Measurements from ENCODE around the gene CENPT. TPM values are rescaled to one million over a fixed set of nuclear protein-coding genes. Genes with fewer than 3 reads are reported as not detected.
A peak's percentile ranks its signal among the peaks of the same experiment; 100 is the strongest.
"Not testable (repeated sequence)": the region's sequence is repeated elsewhere in the genome, so short reads cannot be mapped to it uniquely, and the experiment has no call there.

The CENPT gene
- total and polyA plus RNA-seq, 4 experiments from 2014 or later = 15.4 to 107 (median 60.4) TPM

GRCh38 chr16:67837811-67838210 lies 9.7 kb downstream of the CENPT start:
- Mint-ChIP-seq H3K27me3 (no peaks in the 10 kb centered on the region), H3K9me3 (no peaks in the 10 kb centered on the region), H3K4me1 (peaks cover 9 to 24% (median 18%) of the 10 kb centered on the region in 4 donors), H3K36me3 (peaks cover 0 to 8% of the 10 kb centered on the region in 2 donors), H3K4me3 (peak overlapping the region in 1 of 8 donors; percentile 35), H3K27ac (peak overlapping the region in 3 of 7 donors; percentile 3 to 86 (median 81))
- ChIA-PET CTCF (ENCODE audit: partially characterized antibody) (interaction anchor here (0.7 to 1.5 kb wide), 5 partner anchors 9 to 329 kb away, joined by 3 to 6 read pairs (median 5); partner anchors contain the start of gene NUTF2), POLR2A (ENCODE audit: partially characterized antibody) (interaction anchor here (0.6 to 5.6 kb wide), 2 partner anchors 7 to 272 kb away, joined by 3 to 60 read pairs; partner anchors contain the start of gene NUTF2)
- intact Hi-C loops (cut with micrococcal nuclease) = no loop called here
- Histone ChIP-seq H3K27ac (ENCODE audit: low read depth, low read length) (no peak overlapping the region), H3K9me3 (ENCODE audit: control insufficient read depth in 1 of 2, low read length in 2 of 2) (no peaks in the 10 kb centered on the region), H3K4me1 (ENCODE audit: insufficient read depth, low read length) (peaks cover 18% of the 10 kb centered on the region), H3K27me3 (ENCODE audit: insufficient read depth, low read length) (no peaks in the 10 kb centered on the region), H3K4me3 (ENCODE audit: low read length in 2 of 2) (no peak overlapping the region), H3K36me3 (ENCODE audit: insufficient read depth, low read length) (no peaks in the 10 kb centered on the region)
- no peak for DNase-seq

DNA sequence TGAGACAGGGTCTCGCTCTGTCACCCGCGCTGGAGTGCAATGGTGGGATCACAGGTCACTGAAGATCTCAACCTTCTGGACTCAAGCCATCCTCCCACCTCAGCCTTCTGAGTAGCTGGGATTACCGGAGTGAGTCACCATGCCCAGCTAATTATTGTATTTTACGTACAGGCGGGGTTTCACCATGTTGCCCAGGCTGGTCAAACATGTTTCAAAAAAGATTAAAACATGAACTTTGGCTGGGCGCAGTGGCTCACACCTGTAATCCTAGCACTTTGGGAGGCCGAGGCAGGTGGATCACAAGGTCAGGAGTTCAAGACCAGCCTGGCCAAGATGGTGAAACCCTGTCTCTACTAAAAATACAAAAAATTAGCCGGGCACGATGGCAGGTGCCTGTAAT lies 10.3 kb downstream of the CENPT start:
- H3K4me3 ChIP-seq (ENCODE audit: low read length in 2 of 2); H3K36me3 ChIP-seq (ENCODE audit: insufficient read depth, low read length); DNase-seq; H3K27me3 ChIP-seq (ENCODE audit: insufficient read depth, low read length); H3K27me3 Mint-ChIP-seq; H3K27ac Mint-ChIP-seq; H3K9me3 ChIP-seq (ENCODE audit: control insufficient read depth in 1 of 2, low read length in 2 of 2); H3K36me3 Mint-ChIP-seq; H3K4me3 Mint-ChIP-seq; intact Hi-C loops (cut with micrococcal nuclease); H3K9me3 Mint-ChIP-seq; H3K27ac ChIP-seq (ENCODE audit: low read depth, low read length): not testable (repeated sequence)
- CTCF ChIA-PET (ENCODE audit: partially characterized antibody) = interaction anchor here (0.8 to 1.5 kb wide), 3 partner anchors 9 to 92 kb away, joined by 4 to 5 read pairs (median 5); partner anchors contain the start of gene NUTF2
- POLR2A ChIA-PET (ENCODE audit: partially characterized antibody) = interaction anchor here (0.6 to 5.6 kb wide), 2 partner anchors 8 to 271 kb away, joined by 3 to 60 read pairs; partner anchors contain the start of gene NUTF2
- peaks cover 21% of the 10 kb centered on the region for H3K4me1 ChIP-seq (ENCODE audit: insufficient read depth, low read length)
- H3K4me1 Mint-ChIP-seq = peaks cover 12 to 26% (median 22%) of the 10 kb centered on the region in 4 donors

- DNase-seq = no peak
- peak overlapping the region; percentile 60 for H3K27ac ChIP-seq (ENCODE audit: low read depth, low read length)
- POLR2A ChIA-PET (ENCODE audit: partially characterized antibody) = interaction anchor here (0.6 to 5.6 kb wide), 12 partner anchors 8 to 353 kb away, joined by 3 to 60 read pairs (median 6); partner anchors contain the start of genes ATP6V0D1, CTCF, EDC4 and NUTF2
Observed at GRCh38 chr16:67834242-67834614, 13.3 kb downstream of the CENPT start.

DNA sequence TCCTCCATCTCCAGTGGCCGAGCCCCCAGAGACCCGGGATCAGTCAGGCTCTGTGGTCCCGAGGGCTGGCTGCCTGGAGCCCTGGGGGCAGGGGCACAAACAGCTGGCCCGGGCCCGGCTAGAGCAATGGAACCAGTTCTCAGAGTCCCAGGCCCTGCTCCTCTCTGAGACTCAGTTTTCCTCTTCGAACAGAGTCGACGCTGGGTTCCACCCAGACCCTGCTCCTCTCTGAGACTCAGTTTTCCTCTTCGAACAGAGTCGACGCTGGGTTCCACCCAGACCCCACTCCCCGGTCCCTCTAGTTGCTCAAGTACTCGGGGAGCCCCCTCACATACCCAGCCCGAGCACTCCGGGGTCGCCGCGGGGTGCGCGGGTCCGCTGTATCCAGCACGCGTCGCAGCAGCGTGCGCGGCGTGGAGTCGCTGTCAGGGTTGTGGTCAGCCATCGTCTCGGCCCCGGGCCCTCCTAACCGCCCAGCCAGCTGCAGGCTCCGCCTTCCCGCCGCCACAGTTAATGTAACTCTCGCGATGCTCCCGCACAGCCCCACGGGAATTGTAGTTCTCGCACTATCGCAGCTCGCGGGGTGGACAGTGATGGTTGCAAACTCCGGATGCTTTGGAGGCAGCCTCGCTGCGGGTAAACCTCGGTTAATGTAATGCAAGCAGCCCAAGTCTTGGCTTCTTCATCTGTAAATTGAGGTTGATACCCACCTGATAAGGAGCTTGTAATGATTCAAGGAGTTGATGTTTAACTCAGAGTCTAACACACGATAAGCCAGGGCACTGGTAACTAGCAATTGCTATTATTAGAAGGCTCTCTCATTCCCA lies 13.9 kb downstream of the CENPT start:
- POLR2A ChIA-PET (ENCODE audit: partially characterized antibody) = interaction anchor here (0.5 to 5.6 kb wide), 14 partner anchors 8 to 352 kb away, joined by 3 to 60 read pairs (median 5); partner anchors contain the start of genes ATP6V0D1, CARMIL2, CTCF and EDC4

More at GRCh38 chr16:67834242-67834614, 13.3 kb downstream of the CENPT start:
- Mint-ChIP-seq H3K27me3 (no peaks in the 10 kb centered on the region), H3K4me1 (peaks cover 10 to 21% (median 15%) of the 10 kb centered on the region in 4 donors), H3K9me3 (no peaks in the 10 kb centered on the region), H3K4me3 (peak overlapping the region; percentile 87 to 95 (median 91)), H3K36me3 (peaks cover 4 to 27% of the 10 kb centered on the region in 2 donors), H3K27ac (peak overlapping the region in 5 of 7 donors; percentile 80 to 88 (median 85))
- Histone ChIP-seq H3K4me3 (ENCODE audit: low read length in 2 of 2) (peak overlapping the region; percentile 53 to 74), H3K9me3 (ENCODE audit: control insufficient read depth in 1 of 2, low read length in 2 of 2) (no peaks in the 10 kb centered on the region), H3K36me3 (ENCODE audit: insufficient read depth, low read length) (peaks cover 28% of the 10 kb centered on the region), H3K4me1 (ENCODE audit: insufficient read depth, low read length) (peaks cover 16% of the 10 kb centered on the region), H3K27me3 (ENCODE audit: insufficient read depth, low read length) (no peaks in the 10 kb centered on the region)
- intact Hi-C loops (cut with micrococcal nuclease) = no loop called here
- CTCF ChIA-PET (ENCODE audit: partially characterized antibody) = interaction anchor here (0.6 to 2.5 kb wide), 6 partner anchors 11 to 313 kb away, joined by 3 to 17 read pairs (median 6); partner anchors contain the start of genes RANBP10 and TSNAXIP1

DNA sequence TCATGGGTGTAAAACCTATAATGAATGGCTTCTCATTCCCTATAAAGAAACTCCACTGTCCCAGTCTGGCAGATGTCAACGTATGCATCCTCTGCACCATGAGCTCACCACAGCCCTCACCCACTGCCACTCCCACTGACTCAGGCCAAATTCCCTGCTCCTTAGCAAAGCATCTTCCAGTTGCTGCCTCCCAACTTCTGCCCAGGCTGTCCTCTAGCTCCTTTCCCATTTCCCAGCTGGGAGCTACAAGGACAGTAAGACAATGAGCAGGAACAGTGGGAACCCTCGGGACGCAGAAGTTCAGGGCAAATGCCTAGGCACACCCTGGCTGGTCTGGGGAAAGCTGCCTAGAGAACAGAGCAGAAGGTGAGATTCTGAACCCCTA lies 14.5 kb downstream of the CENPT start:
- peaks cover 4 to 39% of the 10 kb centered on the region in 2 donors for H3K36me3 Mint-ChIP-seq
- Histone ChIP-seq H3K27me3 (ENCODE audit: insufficient read depth, low read length) (no peaks in the 10 kb centered on the region), H3K27ac (ENCODE audit: low read depth, low read length) (peak overlapping the region; percentile 60), H3K4me1 (ENCODE audit: insufficient read depth, low read length) (peaks cover 16% of the 10 kb centered on the region), H3K36me3 (ENCODE audit: insufficient read depth, low read length) (peaks cover 31% of the 10 kb centered on the region), H3K4me3 (ENCODE audit: low read length in 2 of 2) (peak overlapping the region; percentile 53 to 74), H3K9me3 (ENCODE audit: control insufficient read depth in 1 of 2, low read length in 2 of 2) (no peaks in the 10 kb centered on the region)
- H3K4me3 Mint-ChIP-seq = peak overlapping the region; percentile 87 to 95 (median 91)
- H3K4me1 Mint-ChIP-seq = peaks cover 10 to 21% (median 15%) of the 10 kb centered on the region in 4 donors
- no peak for DNase-seq
- CTCF ChIA-PET (ENCODE audit: partially characterized antibody) = interaction anchor here (0.9 to 2.5 kb wide), 6 partner anchors 12 to 312 kb away, joined by 3 to 17 read pairs (median 6); partner anchors contain the start of genes RANBP10 and TSNAXIP1
- intact Hi-C loops (cut with micrococcal nuclease) = loop anchor here (1.0 kb wide), 3 partner anchors 9 to 27 kb away; partner anchors contain the start of genes NUTF2, RANBP10, THAP11 and TSNAXIP1
- POLR2A ChIA-PET (ENCODE audit: partially characterized antibody) = interaction anchor here (0.5 to 5.6 kb wide), 9 partner anchors 12 to 352 kb away, joined by 4 to 60 read pairs (median 8); partner anchors contain the start of genes ATP6V0D1, CARMIL2, CTCF and NUTF2
- peak overlapping the region in 5 of 7 donors; percentile 32 to 84 (median 57) for H3K27ac Mint-ChIP-seq
- H3K9me3 Mint-ChIP-seq = no peaks in the 10 kb centered on the region
- H3K27me3 Mint-ChIP-seq = no peaks in the 10 kb centered on the region

More for the DNA sequence above, 13.9 kb downstream of the CENPT start:
- peaks cover 31% of the 10 kb centered on the region for H3K36me3 ChIP-seq (ENCODE audit: insufficient read depth, low read length)
- H3K27ac ChIP-seq (ENCODE audit: low read depth, low read length) = peak overlapping the region; percentile 60
- peak overlapping the region; percentile 53 to 74 for H3K4me3 ChIP-seq (ENCODE audit: low read length in 2 of 2)
- Mint-ChIP-seq H3K27me3 (no peaks in the 10 kb centered on the region), H3K4me1 (peaks cover 10 to 21% (median 15%) of the 10 kb centered on the region in 4 donors), H3K9me3 (no peaks in the 10 kb centered on the region), H3K27ac (peak overlapping the region; percentile 80 to 91 (median 85)), H3K4me3 (peak overlapping the region; percentile 87 to 95 (median 91)), H3K36me3 (peaks cover 4 to 33% of the 10 kb centered on the region in 2 donors)
- CTCF ChIA-PET (ENCODE audit: partially characterized antibody) = interaction anchor here (0.6 to 2.5 kb wide), 8 partner anchors 11 to 312 kb away, joined by 3 to 17 read pairs (median 4); partner anchors contain the start of genes RANBP10 and TSNAXIP1
- intact Hi-C loops (cut with micrococcal nuclease) = loop anchor here (1.0 kb wide), 3 partner anchors 9 to 27 kb away; partner anchors contain the start of genes NUTF2, RANBP10, THAP11 and TSNAXIP1
- H3K4me1 ChIP-seq (ENCODE audit: insufficient read depth, low read length) = peaks cover 16% of the 10 kb centered on the region
- DNase-seq = peak; percentile 90 to 94 (median 91)
- H3K27me3 ChIP-seq (ENCODE audit: insufficient read depth, low read length) = no peaks in the 10 kb centered on the region
- H3K9me3 ChIP-seq (ENCODE audit: control insufficient read depth in 1 of 2, low read length in 2 of 2) = no peaks in the 10 kb centered on the region

- Histone ChIP-seq H3K27ac (ENCODE audit: low read depth, low read length) (no peak overlapping the region), H3K9me3 (ENCODE audit: control insufficient read depth in 1 of 2, low read length in 2 of 2) (no peaks in the 10 kb centered on the region), H3K36me3 (ENCODE audit: insufficient read depth, low read length) (peaks cover 31% of the 10 kb centered on the region), H3K27me3 (ENCODE audit: insufficient read depth, low read length) (no peaks in the 10 kb centered on the region), H3K4me1 (ENCODE audit: insufficient read depth, low read length) (peaks cover 10% of the 10 kb centered on the region), H3K4me3 (ENCODE audit: low read length in 2 of 2) (no peak overlapping the region)
- H3K27me3 Mint-ChIP-seq = no peaks in the 10 kb centered on the region
- ChIA-PET POLR2A (ENCODE audit: partially characterized antibody) (interaction anchor here (1.6 kb wide), 1 partner anchor 18 kb away, joined by 4 read pairs; no protein-coding TSS in a partner anchor), CTCF (ENCODE audit: partially characterized antibody) (interaction anchor here (4.3 kb wide), 1 partner anchor 13 kb away, joined by 25 read pairs; no protein-coding TSS in a partner anchor)
- H3K36me3 Mint-ChIP-seq = peaks cover 4 to 45% of the 10 kb centered on the region in 2 donors
- intact Hi-C loops (cut with micrococcal nuclease) = no loop called here
- no peak for DNase-seq
- H3K4me3 Mint-ChIP-seq = no peak overlapping the region
- H3K4me1 Mint-ChIP-seq = peaks cover 7 to 16% (median 10%) of the 10 kb centered on the region in 4 donors
- no peaks in the 10 kb centered on the region for H3K9me3 Mint-ChIP-seq
- H3K27ac Mint-ChIP-seq = no peak overlapping the region
Observed at GRCh38 chr16:67828651-67829050, 18.8 kb downstream of the CENPT start.

All from CD4-positive, alpha-beta memory T cell (primary cell).